Measurements from ENCODE around the gene SCRN1.

SCRN1 gene, protein sequence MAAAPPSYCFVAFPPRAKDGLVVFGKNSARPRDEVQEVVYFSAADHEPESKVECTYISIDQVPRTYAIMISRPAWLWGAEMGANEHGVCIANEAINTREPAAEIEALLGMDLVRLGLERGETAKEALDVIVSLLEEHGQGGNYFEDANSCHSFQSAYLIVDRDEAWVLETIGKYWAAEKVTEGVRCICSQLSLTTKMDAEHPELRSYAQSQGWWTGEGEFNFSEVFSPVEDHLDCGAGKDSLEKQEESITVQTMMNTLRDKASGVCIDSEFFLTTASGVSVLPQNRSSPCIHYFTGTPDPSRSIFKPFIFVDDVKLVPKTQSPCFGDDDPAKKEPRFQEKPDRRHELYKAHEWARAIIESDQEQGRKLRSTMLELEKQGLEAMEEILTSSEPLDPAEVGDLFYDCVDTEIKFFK

DNA sequence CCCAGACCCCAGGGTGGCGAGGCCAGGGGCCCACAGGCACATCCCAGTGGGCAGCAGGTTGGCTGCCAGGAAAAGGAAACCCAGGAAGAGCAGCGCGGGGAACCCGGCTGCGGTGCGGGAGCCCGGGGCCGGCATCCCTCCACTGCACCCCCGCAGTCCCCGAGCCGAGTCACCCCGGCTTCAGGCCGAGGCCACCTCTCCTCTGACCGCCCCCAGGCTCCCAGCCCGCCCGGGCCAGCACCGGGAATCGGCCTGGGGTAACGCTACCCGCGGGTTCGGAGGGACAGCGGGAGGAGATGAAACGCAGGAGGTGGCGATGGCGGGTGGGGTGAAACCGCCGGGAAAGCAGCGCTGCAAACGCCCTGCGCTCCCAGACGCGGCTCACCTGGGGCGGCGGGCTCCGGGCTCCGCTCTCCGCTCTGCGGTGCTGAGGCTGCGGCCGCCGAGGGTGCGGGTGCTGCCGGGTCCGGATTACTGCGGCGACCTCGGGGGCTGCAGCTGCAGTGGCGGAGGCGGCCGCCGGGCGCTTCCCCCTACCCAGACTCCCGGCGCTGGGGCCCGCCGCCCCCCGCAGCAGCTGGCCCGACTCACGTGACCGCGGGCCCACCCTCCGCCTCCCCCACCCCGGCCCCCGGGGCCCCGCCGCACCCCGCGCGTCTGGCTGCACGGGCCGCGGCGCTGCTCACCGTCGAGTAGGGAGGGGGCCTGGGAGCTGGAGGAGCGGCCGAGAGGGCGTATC is at the start of gene SCRN1:
Gene SCRN1, minus strand, starts transcription at position 545 of the 739 bp plus-strand sequence. CDS start 20,734 bp downstream, outside the sequence.
- peak within 1 kb of the TSS; percentile 93 for H3K27ac Mint-ChIP-seq
- H3K4me3 Mint-ChIP-seq: peak within 1 kb of the TSS; percentile 83 to 84
- H3K4me1 Mint-ChIP-seq: peaks cover 22 to 30% of the 10 kb centered on the region in 2 donors
- H3K36me3 Mint-ChIP-seq: peaks cover 0 to 4% of the 10 kb centered on the region in 2 donors
- DNase-seq (no peak), ATAC-seq (replicated peaks) (peak; percentile 29 to 33)
- H3K27me3 Mint-ChIP-seq: peaks cover 5 to 14% of the 10 kb centered on the region in 2 donors
- no peaks in the 10 kb centered on the region for H3K9me3 Mint-ChIP-seq

GRCh38 chr7:30038196-30038980 is 48.8 kb upstream of the SCRN1 start:
- H3K4me3 Mint-ChIP-seq: no peak overlapping the region
- no peaks in the 10 kb centered on the region for H3K9me3 Mint-ChIP-seq
- peaks cover 2 to 12% of the 10 kb centered on the region in 2 donors for H3K36me3 Mint-ChIP-seq
- no peak for DNase-seq
- peaks cover 2 to 10% of the 10 kb centered on the region in 2 donors for H3K4me1 Mint-ChIP-seq
- no peaks in the 10 kb centered on the region for H3K27me3 Mint-ChIP-seq
- H3K27ac Mint-ChIP-seq: no peak overlapping the region
- ATAC-seq (replicated peaks): no peak

DNA sequence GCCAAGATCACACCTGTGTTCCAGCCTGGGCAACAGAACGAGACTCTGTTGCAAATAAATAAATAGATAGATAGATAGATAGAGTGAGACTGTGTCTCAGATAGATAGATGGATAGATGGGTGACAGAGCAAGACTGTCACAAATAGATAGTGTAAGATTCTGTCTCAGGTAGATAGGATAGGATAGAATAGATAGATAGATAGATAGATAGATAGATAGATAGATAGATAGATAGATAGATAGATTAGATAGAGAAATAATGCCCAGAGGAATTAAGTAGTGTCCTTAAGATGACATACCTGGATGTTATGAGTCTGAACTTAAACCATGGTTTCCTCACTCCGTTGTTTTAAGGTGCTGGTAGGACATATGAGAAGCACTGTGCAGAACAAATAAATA is 46.6 kb upstream of the SCRN1 start:
- no peaks in the 10 kb centered on the region for H3K27me3 Mint-ChIP-seq
- no peak overlapping the region for H3K4me3 Mint-ChIP-seq
- no peak for DNase-seq
- ATAC-seq (replicated peaks): no peak
- no peaks in the 10 kb centered on the region for H3K9me3 Mint-ChIP-seq
- H3K36me3 Mint-ChIP-seq: no peaks in the 10 kb centered on the region
- peaks cover 6 to 10% of the 10 kb centered on the region in 2 donors for H3K4me1 Mint-ChIP-seq
- no peak overlapping the region for H3K27ac Mint-ChIP-seq

DNA sequence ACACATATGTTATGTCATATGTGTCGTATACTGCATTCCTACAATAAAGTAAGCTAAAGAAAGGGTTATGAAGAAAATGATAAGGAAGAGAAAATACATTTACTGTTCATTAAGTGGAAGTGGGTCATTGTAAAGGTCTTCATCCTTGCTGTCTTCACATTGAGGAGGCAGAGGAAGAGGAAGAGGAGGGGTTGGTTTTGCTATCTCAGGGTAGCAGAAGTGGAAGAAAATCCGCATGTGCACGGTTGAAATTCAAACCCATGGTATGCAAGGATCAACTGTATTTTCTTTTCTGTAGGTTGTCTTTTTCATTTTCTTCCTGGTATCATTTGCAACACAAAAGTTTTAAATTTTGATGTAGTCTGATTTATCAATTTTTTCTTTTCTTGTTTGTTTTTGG is 44.9 kb upstream of the SCRN1 start:
- no peak for DNase-seq
- H3K4me3 Mint-ChIP-seq: no peak overlapping the region
- H3K9me3 Mint-ChIP-seq: no peaks in the 10 kb centered on the region
- peaks cover 6 to 10% of the 10 kb centered on the region in 2 donors for H3K4me1 Mint-ChIP-seq
- no peak overlapping the region for H3K27ac Mint-ChIP-seq
- no peaks in the 10 kb centered on the region for H3K27me3 Mint-ChIP-seq
- no peaks in the 10 kb centered on the region for H3K36me3 Mint-ChIP-seq
- no peak for ATAC-seq (replicated peaks)

DNA sequence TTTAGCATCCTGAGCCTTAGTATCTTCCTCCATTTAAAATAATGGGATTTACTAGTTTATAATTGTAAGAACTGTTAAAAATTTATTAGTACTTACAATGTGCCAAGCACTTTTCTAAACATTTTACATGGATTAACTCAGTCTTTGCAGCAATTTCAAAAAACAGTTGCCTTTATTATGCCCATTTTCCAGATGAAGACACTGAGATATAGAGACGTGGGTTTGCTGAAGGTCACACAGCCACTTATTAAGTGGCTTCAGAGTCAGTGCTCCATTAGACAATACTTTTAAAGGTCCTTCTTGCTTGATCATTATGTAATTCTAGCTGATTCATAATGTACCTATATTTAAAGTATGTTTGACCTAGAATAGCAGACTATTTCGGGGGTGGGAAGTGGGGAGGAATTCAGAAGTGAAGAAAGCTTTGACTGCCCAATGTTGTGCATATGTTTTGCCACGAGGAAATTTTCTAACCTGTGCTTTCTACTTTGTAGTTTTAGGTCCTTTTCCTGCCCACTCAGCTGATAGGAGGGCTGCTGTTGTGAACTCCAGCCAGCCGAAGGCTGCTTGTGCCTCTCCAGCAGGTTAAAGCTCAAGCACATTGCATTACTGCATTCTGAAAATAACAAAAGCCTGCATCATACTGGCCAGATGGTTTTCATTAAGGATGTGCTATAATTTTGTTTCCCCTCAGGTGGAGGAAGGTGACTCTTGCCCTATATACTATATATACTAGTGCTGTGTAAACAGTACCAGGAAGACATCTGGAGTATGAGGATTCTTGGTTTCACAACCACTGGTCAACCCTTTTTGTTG is 42.9 kb upstream of the SCRN1 start:
- Mint-ChIP-seq H3K4me3 (no peak overlapping the region), H3K9me3 (no peaks in the 10 kb centered on the region), H3K36me3 (no peaks in the 10 kb centered on the region), H3K27ac (no peak overlapping the region), H3K27me3 (no peaks in the 10 kb centered on the region), H3K4me1 (peaks cover 8 to 10% of the 10 kb centered on the region in 2 donors)
- ATAC-seq (replicated peaks) (no peak), DNase-seq (no peak)

DNA sequence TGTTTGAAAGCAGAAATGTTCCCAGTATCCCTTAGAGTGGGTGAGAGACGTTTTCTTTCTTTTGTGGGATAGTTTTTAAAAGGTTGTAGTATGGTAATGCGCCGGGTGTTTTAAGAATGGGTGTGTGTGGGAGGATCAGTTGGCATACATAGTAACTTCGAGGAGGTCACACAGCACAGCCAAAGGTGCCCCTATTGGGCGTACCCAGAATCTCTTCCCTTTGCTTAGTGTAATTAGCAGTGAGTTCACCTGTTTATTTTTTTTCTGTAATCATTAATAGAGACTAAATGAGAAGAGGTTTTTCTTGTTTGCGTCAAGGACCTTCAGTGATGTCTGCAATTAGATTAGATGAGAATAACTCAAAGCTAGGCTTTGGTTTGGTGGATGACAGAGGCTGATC is 40.1 kb upstream of the SCRN1 start:
- DNase-seq: no peak
- no peak overlapping the region for H3K27ac Mint-ChIP-seq

DNA sequence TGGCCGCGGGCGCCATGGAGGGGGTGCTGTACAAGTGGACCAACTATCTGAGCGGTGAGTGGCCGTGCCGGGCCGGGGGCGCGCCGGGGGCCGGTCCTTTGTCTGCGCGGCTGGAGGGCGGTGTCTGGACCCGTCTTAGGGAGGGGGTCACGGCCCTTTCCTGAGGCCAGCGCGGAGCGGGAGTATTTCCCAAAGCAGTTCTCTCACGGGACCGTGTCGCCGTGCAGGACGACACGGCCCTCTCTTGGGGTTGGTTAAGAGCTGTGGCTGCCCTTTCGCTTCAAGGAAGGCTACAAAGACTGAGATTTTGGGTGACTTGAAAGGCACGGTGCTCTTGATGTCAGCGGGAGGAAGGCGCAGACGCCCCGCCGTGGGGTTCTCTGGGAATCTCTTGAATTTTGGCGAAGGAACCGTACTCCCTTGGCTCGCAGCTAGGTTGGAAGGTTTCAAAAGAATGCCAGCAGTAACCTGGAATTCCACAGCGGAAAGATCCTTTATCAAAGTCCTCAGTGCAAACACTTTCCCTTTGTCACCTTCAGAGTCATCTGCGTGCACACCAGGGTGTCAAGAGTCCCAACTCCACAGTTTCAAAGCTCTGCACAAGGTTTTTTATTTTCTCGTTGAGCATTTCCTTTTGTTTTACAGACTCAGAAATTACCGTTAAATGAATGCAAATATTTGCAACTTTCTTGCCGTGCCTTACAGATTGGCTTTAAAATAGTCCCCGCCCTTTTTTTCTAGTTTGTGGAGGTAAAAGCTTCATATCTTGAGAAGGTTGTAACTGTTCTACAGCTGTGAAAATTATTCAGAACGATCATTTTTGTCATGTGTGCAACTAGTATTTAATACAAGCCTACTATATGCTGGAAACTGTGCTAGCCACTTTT is 39.4 kb upstream of the SCRN1 start:
- Mint-ChIP-seq H3K4me1 (peaks cover 18 to 24% of the 10 kb centered on the region in 2 donors), H3K36me3 (peaks cover 0 to 3% of the 10 kb centered on the region in 2 donors), H3K9me3 (no peaks in the 10 kb centered on the region), H3K4me3 (peak overlapping the region; percentile 94 to 95), H3K27ac (peak overlapping the region; percentile 67), H3K27me3 (no peaks in the 10 kb centered on the region)
- DNase-seq (no peak), ATAC-seq (replicated peaks) (peak; percentile 24 to 25)

More for the DNA sequence above, 40.1 kb upstream of the SCRN1 start:
- H3K4me3 Mint-ChIP-seq: peak overlapping the region; percentile 94 to 95
- no peaks in the 10 kb centered on the region for H3K9me3 Mint-ChIP-seq
- no peak for ATAC-seq (replicated peaks)
- peaks cover 20% of the 10 kb centered on the region in 2 donors for H3K4me1 Mint-ChIP-seq
- no peaks in the 10 kb centered on the region for H3K27me3 Mint-ChIP-seq
- H3K36me3 Mint-ChIP-seq: peaks cover 0 to 3% of the 10 kb centered on the region in 2 donors

- Mint-ChIP-seq H3K27me3 (no peaks in the 10 kb centered on the region), H3K4me3 (peak within 1 kb of the TSS; percentile 94 to 95), H3K4me1 (peaks cover 19 to 29% of the 10 kb centered on the region in 2 donors), H3K9me3 (peaks cover 0 to 4% of the 10 kb centered on the region in 2 donors), H3K27ac (peak within 1 kb of the TSS; percentile 93), H3K36me3 (peaks cover 0 to 7% of the 10 kb centered on the region in 2 donors)
- DNase-seq (peak; percentile 90), ATAC-seq (replicated peaks) (peak; percentile 57 to 63)
Measured at GRCh38 chr7:30028216-30028748, 38.7 kb upstream of the SCRN1 start, which contains the start of gene PLEKHA8. TSS of gene PLEKHA8 (plus strand) at chr7:30028412. CDS start at chr7:30028763, 351 bp downstream.

GRCh38 chr7:30027740-30028215 is 38.2 kb upstream of the SCRN1 start:
- H3K4me1 Mint-ChIP-seq: peaks cover 21 to 34% of the 10 kb centered on the region in 2 donors
- ATAC-seq (replicated peaks): peak; percentile 5 to 8

DNA sequence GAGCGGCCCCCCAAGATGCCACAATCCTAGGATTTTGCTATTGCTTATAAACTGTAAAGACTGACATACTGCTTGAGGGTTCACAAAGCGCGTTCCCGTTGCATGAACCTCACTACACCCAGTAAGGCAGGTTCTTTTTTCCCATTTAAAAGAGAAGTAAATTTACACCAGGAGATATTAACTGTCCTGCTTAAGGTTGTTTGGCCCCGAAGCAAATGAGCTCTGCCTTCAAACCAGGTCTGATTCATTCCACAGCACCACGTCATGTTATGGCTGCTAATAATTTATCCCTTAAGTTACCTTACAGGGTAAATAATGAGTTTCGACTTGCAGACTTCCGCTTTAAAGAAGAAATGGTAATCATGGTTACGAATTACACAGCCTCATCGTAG is 37.5 kb upstream of the SCRN1 start:
- ATAC-seq (replicated peaks) (peak; percentile 49 to 57), DNase-seq (peak; percentile 24)
- Mint-ChIP-seq H3K27ac (peak overlapping the region; percentile 93), H3K27me3 (no peaks in the 10 kb centered on the region), H3K36me3 (peaks cover 0 to 8% of the 10 kb centered on the region in 2 donors), H3K9me3 (peaks cover 0 to 4% of the 10 kb centered on the region in 2 donors), H3K4me3 (peak overlapping the region; percentile 94 to 95), H3K4me1 (peaks cover 17 to 34% of the 10 kb centered on the region in 2 donors)

More at GRCh38 chr7:30027740-30028215, 38.2 kb upstream of the SCRN1 start:
- Mint-ChIP-seq H3K27ac (peak overlapping the region; percentile 93), H3K4me3 (peak overlapping the region; percentile 94 to 95), H3K27me3 (no peaks in the 10 kb centered on the region), H3K9me3 (peaks cover 0 to 4% of the 10 kb centered on the region in 2 donors), H3K36me3 (peaks cover 0 to 8% of the 10 kb centered on the region in 2 donors)
- no peak for DNase-seq

GRCh38 chr7:30026229-30027064 is 36.8 kb upstream of the SCRN1 start, which contains the start of gene FKBP14:
TSS of gene FKBP14 (minus strand) at chr7:30026702. CDS start at chr7:30026508, 194 bp downstream.
- DNase-seq (peak; percentile 94), ATAC-seq (replicated peaks) (peak; percentile 83 to 84)
- Mint-ChIP-seq H3K9me3 (peaks cover 0 to 4% of the 10 kb centered on the region in 2 donors), H3K4me1 (peaks cover 17 to 34% of the 10 kb centered on the region in 2 donors), H3K36me3 (peaks cover 2 to 8% of the 10 kb centered on the region in 2 donors), H3K27ac (peak within 1 kb of the TSS; percentile 93), H3K27me3 (no peaks in the 10 kb centered on the region), H3K4me3 (peak within 1 kb of the TSS; percentile 94 to 95)

Measured in stimulated activated naive B cell treated with anti-CD40 and anti-IgM and Interleukin-4, amounts not matched to agents 10 μg/mL and 1 μg/mL and 100 μg/mL, for 72 hours (primary cell).